K562 (cell line): ENCODE data around the gene SF3A2. TPM values are rescaled to one million over a fixed set of nuclear protein-coding genes. Genes with fewer than 3 reads are reported as not detected.

Source experiments
- ATAC-seq: fragments of 200-7000 bp; cut with Tn5 transposase; 3 replicates; pipeline ENCODE4 v1.9.1; 2020; ENCODE audit warnings: moderate library complexity
- BruUV-seq: library from RNA; stranded (reverse); fragments of 400-500 nt; replicated peaks from 2 replicates; lab custom pipeline; 2021; lab: Mats Ljungman, UMichigan
- CTCF ChIA-PET: fragments of 300-600 bp; formaldehyde crosslinking; extraction: SDS; loops from one replicate; lab custom pipeline; 2021; ENCODE audit warnings: low intra/inter-chr PET ratio; lab: Yijun Ruan, JAX
- POLR2A ChIA-PET: fragments of 300-600, 350-650 bp; sonication (Branson Sonifier 250); formaldehyde crosslinking; extraction: SDS; loops from one replicate; lab custom pipeline; 2021; ENCODE audit warnings: antibody characterized with exemption, inconsistent platforms; lab: Yijun Ruan, JAX
- DNase-seq, 4 experiments: peaks; one replicate each; pipeline versions ENCODE4 v3.0.0 to v3.0.0-alpha.2; 2011 to 2018; ENCODE audit warnings: low spot score in 3 of 4, mixed read lengths in 3 of 4; ENCODE audit errors: extremely low read depth in 1 of 4
- FAIRE-seq: peaks from 2 replicates; lab custom pipeline; 2011; peaks lifted over from hg19 to GRCh38; lab: Jason Lieb, UNC
- H2AFZ ChIP-seq: 2 replicates; pipeline ENCODE4 v1.6.0; 2011; ENCODE audit warnings: low read depth, low read length, control low read depth, inconsistent platforms
- H3K27ac ChIP-seq: fragments of 200-600 bp; 3 replicates; pipeline ENCODE4 v1.8.0; 2011; ENCODE audit warnings: low read depth, mild to moderate bottlenecking, control low read depth, inconsistent platforms, low read length, moderate library complexity, mixed read lengths; ENCODE audit errors: extremely low read depth
- H3K27me3 ChIP-seq, 2 experiments: fragments of 300-600 bp in 1 of 2; 2 replicates in 1 of 2; 3 replicates in 1 of 2; pipeline versions ENCODE4 v1.6.0 to v1.8.0; 2011; ENCODE audit warnings: inconsistent platforms in 2 of 2, low read length in 2 of 2, mild to moderate bottlenecking in 1 of 2, mixed read lengths in 1 of 2, moderate library complexity in 1 of 2; ENCODE audit not compliant: control insufficient read depth in 2 of 2, insufficient read depth in 2 of 2
- H3K36me3 ChIP-seq: fragments of 300-600 bp; 3 replicates; pipeline ENCODE4 v1.8.0; 2011; ENCODE audit warnings: mild to moderate bottlenecking, low read length, inconsistent platforms; ENCODE audit not compliant: control insufficient read depth, insufficient read depth
- H3K4me1 ChIP-seq, 2 experiments: fragments of 200-600 bp in 1 of 2; replicated peaks in 1 of 2; 2 replicates in 1 of 2; 3 replicates in 1 of 2; pipeline versions ENCODE4 v1.5.1 to v1.8.0; 2011; ENCODE audit warnings: inconsistent platforms in 2 of 2, low read length in 2 of 2, mild to moderate bottlenecking in 1 of 2, mixed read lengths in 1 of 2, moderate library complexity in 1 of 2; ENCODE audit not compliant: control insufficient read depth in 2 of 2, insufficient read depth in 2 of 2
- H3K4me2 ChIP-seq: 2 replicates; pipeline ENCODE4 v1.6.1; 2011; ENCODE audit warnings: low read length, control low read depth, inconsistent platforms, mixed read lengths; ENCODE audit not compliant: insufficient read depth
- H3K4me3 ChIP-seq: fragments of 200-600 bp; sonication (generic), shearing (Covaris generic); 2 replicates; pipeline ENCODE4 v1.5.1; 2016; ENCODE audit warnings: control low read depth, inconsistent platforms
- H3K79me2 ChIP-seq: fragments of 200-600 bp; 3 replicates; pipeline ENCODE4 v1.8.0; 2011; ENCODE audit warnings: low read length, inconsistent platforms; ENCODE audit not compliant: control insufficient read depth, insufficient read depth
- H3K9ac ChIP-seq, 2 experiments: 2 replicates each; pipeline versions ENCODE4 v1.6.0 to v1.6.1; 2011; ENCODE audit warnings: low read depth in 2 of 2, low read length in 2 of 2, control low read depth in 1 of 2, inconsistent platforms in 1 of 2, mild to moderate bottlenecking in 1 of 2, mixed read lengths in 1 of 2; ENCODE audit not compliant: insufficient read depth in 1 of 2
- H3K9me1 ChIP-seq: one replicate; pipeline ENCODE4 v1.6.0; 2011; ENCODE audit warnings: inconsistent platforms, mild to moderate bottlenecking, low read length, moderate library complexity; ENCODE audit not compliant: control insufficient read depth, insufficient read depth
- H3K9me3 ChIP-seq: replicated peaks from 2 replicates; pipeline ENCODE4 v1.5.1; 2011; ENCODE audit warnings: low read depth, low read length, inconsistent platforms; ENCODE audit not compliant: control insufficient read depth, insufficient read depth
- H4K20me1 ChIP-seq: replicated peaks from 2 replicates; pipeline ENCODE4 v1.6.1; 2011; ENCODE audit warnings: low read length, inconsistent platforms, mixed read lengths; ENCODE audit not compliant: control insufficient read depth, insufficient read depth
- DNMT1 ChIP-seq: fragments of 450-650 bp; IDR thresholded peaks from 2 replicates; pipeline ENCODE4 v1.6.1; 2016; ENCODE audit warnings: antibody characterized with exemption, mild to moderate bottlenecking
- EGR1 ChIP-seq: fragments of 450-650 bp; conservative IDR thresholded peaks from 2 replicates; pipeline ENCODE4 v1.6.1; 2017; ENCODE audit warnings: mild to moderate bottlenecking
- NCOA1 ChIP-seq: fragments of 450-650 bp; IDR thresholded peaks from 2 replicates; pipeline ENCODE4 v1.6.1; 2016; ENCODE audit warnings: low read depth
- POLR2A ChIP-seq: fragments of 450-650 bp; conservative IDR thresholded peaks from 2 replicates; pipeline ENCODE4 v1.6.1; 2016
- POLR2AphosphoS2 ChIP-seq: IDR thresholded peaks from 2 replicates; pipeline ENCODE4 v1.6.1; 2012; ENCODE audit warnings: low read length, improper control_type of control experiment
- POLR2G ChIP-seq: fragments of 200-400 bp; formaldehyde crosslinking; IDR thresholded peaks from 2 replicates; pipeline ENCODE4 v1.6.1; 2017; ENCODE audit warnings: low read depth, mild to moderate bottlenecking, antibody characterized with exemption, low read length, moderate library complexity
- RBM22 ChIP-seq: fragments of 200-400 bp; formaldehyde crosslinking; IDR thresholded peaks from 2 replicates; pipeline ENCODE4 v1.6.1; 2018; ENCODE audit warnings: low read length, low read depth; ENCODE audit not compliant: poor library complexity, severe bottlenecking
- TBL1XR1 ChIP-seq, 2 experiments: IDR thresholded peaks; 2 replicates each; pipeline ENCODE4 v1.6.1; 2012; ENCODE audit warnings: improper control_type of control experiment in 2 of 2, low read length in 2 of 2, mild to moderate bottlenecking in 1 of 2
- ZNF511 ChIP-seq: sonication (generic); formaldehyde crosslinking; IDR thresholded peaks from 2 replicates; pipeline ENCODE4 v1.8.0; 2022; ENCODE audit warnings: mild to moderate bottlenecking, missing genetic modification reagents
- ZNF695 ChIP-seq: fragments of 450-650 bp; formaldehyde crosslinking; IDR thresholded peaks from 2 replicates; pipeline ENCODE4 v1.4.0; 2020; ENCODE audit warnings: mild to moderate bottlenecking, moderate library complexity
- WGBS: fragments of 100-300 bp; shearing (Covaris generic); methylation state at CpG from one replicate; pipeline ENCODE4 v1.1.6; 2016; ENCODE audit warnings: low coverage, mixed read lengths; ENCODE audit not compliant: insufficient coverage; ENCODE audit errors: missing lambda C conversion rate; 5-methylcytosine and 5-hydroxymethylcytosine counted together
- in situ Hi-C: fragments of 300-500 bp; cut with MboI; formaldehyde crosslinking; loops from 4 replicates; pipeline ENCODE4 v1.15.0; 2018; ENCODE audit warnings: inconsistent platforms, mixed read lengths
- intact Hi-C: fragments of 100-400 bp; cut with micrococcal nuclease; formaldehyde crosslinking; loops from 2 replicates; pipeline ENCODE4 v1.14.2; 2022
- polyA plus RNA-seq, 8 experiments: library from polyadenylated mRNA; depleted of rRNA in 4 of 8; stranded (reverse) in 5 of 8; unstranded in 3 of 8; fragments of >200 nt; fragmentation: Nextera tagmentation in 2 of 8; fragmentation: Illumina TruSeq in 1 of 8; extraction: Ambion mirVana in 2 of 8; extraction: Trizol in 1 of 8; gene quantifications; 2 replicates each; pipeline versions ENCODE4 v1.2.1 to v1.2.3, GENCODE V29; 2011 to 2014; ENCODE audit warnings: inconsistent platforms in 1 of 8, missing spikeins in 1 of 8
- total RNA-seq, 7 experiments: library from RNA; depleted of rRNA in 6 of 7; stranded (reverse); fragments of >200 nt in 6 of 7; fragmentation: Illumina TruSeq in 2 of 7; extraction: Trizol in 2 of 7; gene quantifications; 2 replicates each; pipeline versions ENCODE4 v1.2.1 to v1.2.3, GENCODE V29; 2011 to 2021; ENCODE audit warnings: low replicate concordance in 1 of 7
- TF ChIP-seq, protein P1 (sequence below): fragments of 250-450 bp; sonication (Bioruptor Pico); IDR thresholded peaks from 2 replicates; pipeline ENCODE4 v1.5.0; 2021; ENCODE audit warnings: mild to moderate bottlenecking, moderate library complexity
- TF ChIP-seq, protein P2 (sequence below): fragments of 250-450 bp; sonication (Bioruptor Pico); IDR thresholded peaks from 2 replicates; pipeline ENCODE4 v1.4.0; 2020; ENCODE audit warnings: borderline replicate concordance

SF3A2 gene
- total and polyA plus RNA-seq, 9 of the 15 experiments (the other 6 are each of a cell fraction or from before 2014, with no cell fraction given), result 0.17 to 194 (median 22.8) TPM

- WGBS, result 95% methylated on average over 33 of the region's 45 CpGs
- BruUV-seq, result no TSS peak
- H4K20me1 ChIP-seq, result 0 out of 2 replicates have a peak, but pooled peaks cover 7% of the 10 kb centered on the region
- intact Hi-C loops (no loop called here), in situ Hi-C loops (loop anchor here (10.0 kb wide), 1 partner anchor 85 kb away; no protein-coding TSS in a partner anchor)
- no peaks in the 10 kb centered on the region for H3K9me3 ChIP-seq
- H3K4me2 ChIP-seq, result no peak overlapping the region
- CTCF ChIA-PET, result no interaction called here
- no peak for FAIRE-seq
- peaks cover 0 to 67% of the 10 kb centered on the region in 2 experiments; a peak in 2 of 5 replicates for H3K4me1 ChIP-seq
- H3K79me2 ChIP-seq, result peaks cover 21% of the 10 kb centered on the region
- POLR2A ChIA-PET, result interaction anchor here (1.0 to 1.9 kb wide), 5 partner anchors 8 to 74 kb away, joined by 3 to 9 read pairs (median 3); no protein-coding TSS in a partner anchor
- no peak for ATAC-seq
- DNase-seq, result no peak
- peak overlapping the region in 1 of 2 experiments; percentile 35; a peak in 1 of 4 replicates for H3K9ac ChIP-seq
- H3K27ac ChIP-seq, result no peak overlapping the region; the same call in 2 of the 3 replicates
- no peak overlapping the region for H3K4me3 ChIP-seq
- no peaks in the 10 kb centered on the region for H3K27me3 ChIP-seq
- H3K9me1 ChIP-seq, result no peaks in the 10 kb centered on the region
- peaks cover 93% of the 10 kb centered on the region; the same call in 2 of the 3 replicates for H3K36me3 ChIP-seq
- H2AFZ ChIP-seq, result no peak overlapping the region
- 0 out of 2 replicates have a peak, but pooled peaks have one; percentile 23 for TF ChIP-seq POLR2A
- TF ChIP-seq ZNF695 (CRISPR knock-in tag), result no peak
- TF ChIP-seq NCOA1, result no peak
- TF ChIP-seq, protein P1, sequence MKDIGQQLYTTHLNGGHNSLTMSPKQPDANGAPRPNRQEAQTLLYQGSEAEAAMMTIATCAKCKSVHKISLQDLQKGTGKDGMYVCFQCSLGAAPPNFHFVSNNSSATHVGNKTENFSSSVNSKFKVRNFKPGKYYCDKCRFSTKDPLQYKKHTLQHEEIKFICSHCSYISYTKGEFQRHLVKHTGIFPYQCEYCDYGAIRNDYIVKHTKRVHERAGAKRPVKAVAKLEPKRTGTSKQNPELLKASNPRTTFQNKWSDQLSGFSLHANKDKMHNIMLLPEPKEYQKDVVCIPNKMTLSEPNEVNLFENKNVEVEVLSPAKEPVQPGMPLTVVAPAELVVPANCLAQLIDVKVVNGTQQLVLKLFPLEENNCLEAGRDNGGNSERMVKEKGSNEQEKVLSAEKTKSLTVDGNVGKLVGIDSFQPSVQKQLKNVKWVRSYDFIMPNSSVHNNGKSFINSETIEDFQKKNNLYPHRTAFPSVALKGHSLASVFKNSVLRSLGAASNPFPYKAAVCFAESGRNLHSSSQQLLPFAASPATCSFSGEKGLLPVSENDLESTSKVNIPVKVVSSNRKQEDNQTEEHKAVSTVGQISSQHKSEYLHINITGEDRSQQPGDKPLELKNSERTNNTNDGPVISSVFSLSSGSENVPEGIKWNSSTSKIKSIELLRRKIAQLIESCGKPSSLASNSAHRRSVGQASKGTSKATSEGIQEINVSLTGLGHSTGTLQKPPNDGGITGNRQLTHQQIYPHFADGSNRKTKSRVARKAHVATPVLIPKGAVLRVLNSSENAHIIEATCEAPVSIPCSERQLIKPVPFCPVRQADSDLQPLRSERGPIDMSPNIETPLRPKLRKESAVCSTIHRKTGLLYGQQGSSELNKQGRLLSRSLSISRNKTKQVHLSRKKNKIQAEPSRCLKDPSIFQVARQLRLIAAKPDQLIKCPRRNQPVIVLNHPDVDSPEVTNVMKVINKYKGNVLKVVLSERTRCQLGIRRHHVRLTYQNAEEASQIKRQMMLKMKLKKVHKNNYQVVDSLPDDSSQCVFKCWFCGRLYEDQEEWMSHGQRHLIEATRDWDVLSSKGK, result no peak
- peak; percentile 89 for TF ChIP-seq RBM22
- TF ChIP-seq TBL1XR1 (IDR thresholded peaks at IDR 0.05; ENCODE audit: low read length in 2 of 2), result no peak
- TF ChIP-seq, protein P2, sequence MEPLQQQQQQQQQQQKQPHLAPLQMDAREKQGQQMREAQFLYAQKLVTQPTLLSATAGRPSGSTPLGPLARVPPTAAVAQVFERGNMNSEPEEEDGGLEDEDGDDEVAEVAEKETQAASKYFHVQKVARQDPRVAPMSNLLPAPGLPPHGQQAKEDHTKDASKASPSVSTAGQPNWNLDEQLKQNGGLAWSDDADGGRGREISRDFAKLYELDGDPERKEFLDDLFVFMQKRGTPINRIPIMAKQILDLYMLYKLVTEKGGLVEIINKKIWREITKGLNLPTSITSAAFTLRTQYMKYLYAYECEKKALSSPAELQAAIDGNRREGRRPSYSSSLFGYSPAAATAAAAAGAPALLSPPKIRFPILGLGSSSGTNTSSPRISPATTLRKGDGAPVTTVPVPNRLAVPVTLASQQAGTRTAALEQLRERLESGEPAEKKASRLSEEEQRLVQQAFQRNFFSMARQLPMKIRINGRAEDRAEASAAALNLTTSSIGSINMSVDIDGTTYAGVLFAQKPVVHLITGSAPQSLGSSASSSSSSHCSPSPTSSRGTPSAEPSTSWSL (CRISPR knock-in tag), result no peak
- peak; percentile 43; the same call in 1 of the 2 replicates for TF ChIP-seq POLR2G
- no peak for TF ChIP-seq ZNF511 (CRISPR knock-in tag)
- TF ChIP-seq EGR1, result no peak
- TF ChIP-seq DNMT1, result no peak
- TF ChIP-seq POLR2AphosphoS2, result peak; percentile 65; the same call in 1 of the 2 replicates
Observed at GRCh38 chr19:2229103-2230032, 7.3 kb upstream of the SF3A2 start.
